ENCODE results near the gene FBXL13.

Gene FBXL13

DNA sequence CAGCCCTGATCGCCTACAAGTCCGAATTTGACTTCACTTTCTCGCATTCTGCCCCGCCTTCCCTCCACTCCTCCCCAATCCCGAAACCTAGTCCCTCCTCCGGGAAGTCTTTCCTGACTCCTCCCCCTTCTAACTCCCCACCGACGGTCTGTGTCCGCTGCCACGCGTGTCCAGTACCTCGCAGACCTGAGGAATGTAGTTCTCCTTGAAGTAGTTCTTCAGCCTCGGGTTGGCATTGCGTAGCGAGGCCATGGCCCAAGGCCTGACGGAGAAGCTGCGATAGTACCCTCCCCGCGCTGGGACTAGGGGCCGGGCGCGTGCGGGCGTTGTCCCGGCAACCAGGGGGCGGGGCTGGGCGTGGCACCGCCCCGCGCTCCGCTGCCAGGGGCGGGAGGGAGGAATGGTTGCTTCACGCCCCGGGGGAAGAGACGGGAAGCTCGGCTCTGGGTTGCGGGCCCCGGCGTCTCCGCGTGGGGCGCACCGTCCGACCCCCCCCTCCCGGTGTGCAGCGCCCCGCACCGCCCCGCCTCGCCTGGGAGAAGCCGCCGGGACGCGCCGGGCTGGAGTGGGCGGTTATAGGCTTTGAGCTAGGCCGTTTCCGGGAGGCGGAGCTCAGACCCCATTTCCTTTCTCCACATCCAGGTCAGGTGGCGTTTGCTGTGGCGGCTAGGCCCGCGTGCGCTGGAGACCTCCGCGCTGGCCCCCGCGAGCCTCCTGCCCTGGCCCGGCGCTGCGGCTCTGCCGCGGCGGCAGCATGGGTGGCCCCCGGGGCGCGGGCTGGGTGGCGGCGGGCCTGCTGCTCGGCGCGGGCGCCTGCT, at the start of gene FBXL13, which contains the start of gene ARMC10:
TSS of gene FBXL13 (minus strand) at position 278 of the 818 bp plus-strand sequence.
TSS of gene ARMC10 (plus strand) at position 622 of the 818 bp plus-strand sequence. CDS start at position 755, 133 bp downstream.
- TF ChIP-seq, protein P1, sequence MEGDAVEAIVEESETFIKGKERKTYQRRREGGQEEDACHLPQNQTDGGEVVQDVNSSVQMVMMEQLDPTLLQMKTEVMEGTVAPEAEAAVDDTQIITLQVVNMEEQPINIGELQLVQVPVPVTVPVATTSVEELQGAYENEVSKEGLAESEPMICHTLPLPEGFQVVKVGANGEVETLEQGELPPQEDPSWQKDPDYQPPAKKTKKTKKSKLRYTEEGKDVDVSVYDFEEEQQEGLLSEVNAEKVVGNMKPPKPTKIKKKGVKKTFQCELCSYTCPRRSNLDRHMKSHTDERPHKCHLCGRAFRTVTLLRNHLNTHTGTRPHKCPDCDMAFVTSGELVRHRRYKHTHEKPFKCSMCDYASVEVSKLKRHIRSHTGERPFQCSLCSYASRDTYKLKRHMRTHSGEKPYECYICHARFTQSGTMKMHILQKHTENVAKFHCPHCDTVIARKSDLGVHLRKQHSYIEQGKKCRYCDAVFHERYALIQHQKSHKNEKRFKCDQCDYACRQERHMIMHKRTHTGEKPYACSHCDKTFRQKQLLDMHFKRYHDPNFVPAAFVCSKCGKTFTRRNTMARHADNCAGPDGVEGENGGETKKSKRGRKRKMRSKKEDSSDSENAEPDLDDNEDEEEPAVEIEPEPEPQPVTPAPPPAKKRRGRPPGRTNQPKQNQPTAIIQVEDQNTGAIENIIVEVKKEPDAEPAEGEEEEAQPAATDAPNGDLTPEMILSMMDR (IDR thresholded peaks at IDR 0.05; ENCODE audit: insufficient read depth, missing control alignments): no peak
- FAIRE-seq (no peak), DNase-seq (ENCODE audit: insufficient read length, low spot score) (peak; percentile 45)

- TF ChIP-seq, protein P1 (IDR thresholded peaks at IDR 0.05; ENCODE audit: insufficient read depth, missing control alignments): no peak
- DNase-seq (ENCODE audit: insufficient read length, low spot score): no peak
- no peak for FAIRE-seq
Observed at GRCh38 chr7:103123529-103123928, 48.9 kb upstream of the FBXL13 start.

DNA sequence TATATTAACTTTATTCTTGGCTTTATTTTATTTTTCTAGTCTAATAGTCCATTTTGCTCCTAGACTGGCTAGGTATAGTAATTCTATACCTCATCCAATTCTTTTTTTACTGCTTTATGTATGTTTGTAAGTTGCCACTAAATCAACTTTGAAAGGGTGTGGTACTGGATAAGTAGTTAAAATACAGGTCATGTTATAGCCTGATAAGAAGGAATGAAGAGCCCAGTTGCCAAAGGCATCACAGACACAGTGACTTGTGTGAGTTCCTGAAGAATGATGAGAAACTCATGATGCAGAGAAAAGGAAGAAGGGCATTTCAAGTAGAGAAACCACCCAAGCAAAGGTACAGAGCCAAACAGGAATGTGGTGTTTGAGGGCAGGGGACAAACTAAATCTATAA, 47.0 kb upstream of the FBXL13 start:
- no peak for DNase-seq (ENCODE audit: insufficient read length, low spot score)
- TF ChIP-seq, protein P1 (IDR thresholded peaks at IDR 0.05; ENCODE audit: insufficient read depth, missing control alignments): no peak
- no peak for FAIRE-seq

- FAIRE-seq (no peak), DNase-seq (ENCODE audit: insufficient read length, low spot score) (no peak)
- TF ChIP-seq, protein P1 (IDR thresholded peaks at IDR 0.05; ENCODE audit: insufficient read depth, missing control alignments): no peak
Observed at GRCh38 chr7:103120362-103120761, 45.8 kb upstream of the FBXL13 start.

DNA sequence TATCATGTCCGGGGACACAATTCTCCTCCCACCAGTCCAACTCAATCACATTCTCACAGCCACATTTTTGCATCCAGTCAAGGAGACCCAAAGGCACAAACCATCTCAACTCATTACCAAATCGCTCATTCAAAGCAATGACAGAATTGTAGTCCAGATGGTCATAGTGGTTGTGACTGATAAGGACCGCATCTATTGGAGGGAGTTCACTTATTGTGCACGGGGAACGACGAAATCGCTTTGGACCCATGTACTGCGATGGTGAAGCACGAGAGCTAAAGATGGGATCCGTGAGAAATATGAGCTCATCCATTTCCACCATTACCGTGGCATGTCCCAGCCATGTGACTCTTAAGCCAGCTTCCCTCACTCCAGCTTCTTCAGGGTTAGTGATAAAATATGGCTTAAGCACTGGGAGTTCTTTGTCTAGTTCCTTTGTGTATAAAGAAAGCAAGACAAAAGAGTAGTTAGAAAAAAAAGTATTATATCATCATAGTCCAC, 45.2 kb upstream of the FBXL13 start:
- DNase-seq (ENCODE audit: insufficient read length, low spot score) (no peak), FAIRE-seq (no peak)
- TF ChIP-seq, protein P1 (IDR thresholded peaks at IDR 0.05; ENCODE audit: insufficient read depth, missing control alignments): no peak

GRCh38 chr7:103117465-103117864, 42.9 kb upstream of the FBXL13 start:
- FAIRE-seq: no peak
- no peak for DNase-seq (ENCODE audit: insufficient read length, low spot score)
- TF ChIP-seq, protein P1 (IDR thresholded peaks at IDR 0.05; ENCODE audit: insufficient read depth, missing control alignments): no peak

GRCh38 chr7:103116991-103117390, 42.4 kb upstream of the FBXL13 start:
- DNase-seq (ENCODE audit: insufficient read length, low spot score) (no peak), FAIRE-seq (no peak)
- TF ChIP-seq, protein P1 (IDR thresholded peaks at IDR 0.05; ENCODE audit: insufficient read depth, missing control alignments): no peak
